HG03521 (cell line): ENCODE results near the gene ZNRF1.
"Not testable (repeated sequence)": the region's sequence is repeated elsewhere in the genome, so short reads cannot be mapped to it uniquely, and the experiment has no call there.

Source experiments
- ATAC-seq: cut with Tn5 transposase; IDR thresholded peaks from one replicate; pipeline ENCODE4 v1.9.1; 2021; ENCODE audit warnings: mild to moderate bottlenecking, moderate library complexity; ENCODE audit not compliant: unreplicated experiment

The ZNRF1 gene

GRCh38 chr16:75026239-75026891 is 27.5 kb downstream of the ZNRF1 start:
- ATAC-seq, result not testable (repeated sequence)

- no peak for ATAC-seq
Observed at GRCh38 chr16:75026892-75027391, 28.1 kb downstream of the ZNRF1 start.

DNA sequence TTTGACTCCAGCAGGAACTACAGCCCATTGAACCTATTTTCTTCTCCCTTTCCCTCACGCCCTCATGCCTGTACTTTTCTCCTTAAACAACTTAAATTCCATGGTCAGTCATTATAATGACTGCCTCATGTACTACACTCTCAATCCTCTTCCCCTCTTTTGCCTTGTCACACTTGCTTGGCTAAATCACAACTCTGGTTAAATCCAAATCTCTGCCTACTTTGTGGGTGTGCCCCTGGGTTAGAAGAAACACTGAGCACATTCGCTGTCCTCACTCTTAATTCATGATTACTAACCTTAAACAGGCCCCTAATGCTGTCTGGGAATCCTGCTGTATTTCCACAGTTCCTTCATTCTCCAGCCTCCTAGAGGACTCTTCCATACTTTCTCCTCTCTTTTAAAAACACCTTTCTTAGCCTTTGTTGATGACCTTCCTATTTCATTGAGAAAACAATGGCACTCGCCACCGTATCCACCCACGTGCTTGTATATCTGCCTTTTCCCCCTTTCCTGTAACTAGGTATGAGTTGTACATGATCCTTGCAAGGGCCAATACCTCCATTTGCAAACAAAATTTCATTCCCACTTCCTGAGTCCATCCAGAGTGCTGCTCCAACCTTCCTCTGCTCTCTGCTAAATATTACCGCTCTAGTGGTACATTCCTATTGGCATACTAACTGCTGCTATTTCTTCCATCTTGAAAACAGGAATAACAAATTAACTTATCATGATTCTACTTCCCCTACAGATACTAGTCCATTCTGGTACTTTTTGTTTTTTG is 28.9 kb downstream of the ZNRF1 start:
- ATAC-seq, result no peak

- ATAC-seq, result no peak
Observed at GRCh38 chr16:75028544-75029135, 29.8 kb downstream of the ZNRF1 start.

GRCh38 chr16:75029854-75030253 is 31.0 kb downstream of the ZNRF1 start:
- no peak for ATAC-seq

- ATAC-seq, result no peak
Observed at GRCh38 chr16:75032655-75033054, 33.8 kb downstream of the ZNRF1 start.

- ATAC-seq, result no peak
Observed at GRCh38 chr16:75035410-75035968, 36.7 kb downstream of the ZNRF1 start.

DNA sequence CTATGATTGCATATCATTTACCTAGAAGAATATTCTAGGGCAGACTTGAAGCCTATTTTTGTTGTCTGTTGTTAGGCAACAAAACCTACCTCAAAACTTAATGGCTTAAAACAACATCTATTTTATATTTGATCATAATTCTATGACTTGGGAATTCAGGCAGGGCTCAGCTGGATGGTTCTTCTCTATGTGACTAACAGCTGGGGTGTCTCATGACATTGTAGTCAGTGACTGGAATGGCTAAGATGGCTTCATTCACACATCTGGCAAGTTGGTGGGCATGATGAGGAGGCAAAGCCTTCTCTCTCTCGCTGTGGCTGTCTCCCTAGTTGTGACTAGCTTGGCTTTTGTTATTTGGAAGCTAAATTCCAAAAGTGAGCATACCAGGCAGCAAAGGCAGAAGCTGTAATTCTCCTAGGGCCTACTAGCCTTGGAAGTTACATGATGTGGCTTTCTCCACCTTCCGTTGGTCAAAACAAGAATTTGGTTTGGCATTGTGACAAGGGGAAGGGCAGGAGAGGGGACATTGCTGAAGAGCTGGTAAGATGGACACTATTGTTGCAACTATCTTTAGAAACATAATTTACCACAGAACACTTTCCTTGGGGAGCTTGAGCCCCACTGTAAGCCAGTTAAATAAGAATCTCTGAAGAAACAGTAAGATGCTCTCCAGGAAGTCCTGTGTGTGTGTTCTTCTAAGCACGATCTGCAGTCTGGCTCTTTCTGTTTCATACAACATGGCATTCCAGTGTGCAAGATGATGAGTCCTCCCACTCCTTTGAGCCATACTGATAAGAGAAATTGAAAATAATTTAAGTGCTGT is 39.4 kb downstream of the ZNRF1 start:
- ATAC-seq, result no peak

DNA sequence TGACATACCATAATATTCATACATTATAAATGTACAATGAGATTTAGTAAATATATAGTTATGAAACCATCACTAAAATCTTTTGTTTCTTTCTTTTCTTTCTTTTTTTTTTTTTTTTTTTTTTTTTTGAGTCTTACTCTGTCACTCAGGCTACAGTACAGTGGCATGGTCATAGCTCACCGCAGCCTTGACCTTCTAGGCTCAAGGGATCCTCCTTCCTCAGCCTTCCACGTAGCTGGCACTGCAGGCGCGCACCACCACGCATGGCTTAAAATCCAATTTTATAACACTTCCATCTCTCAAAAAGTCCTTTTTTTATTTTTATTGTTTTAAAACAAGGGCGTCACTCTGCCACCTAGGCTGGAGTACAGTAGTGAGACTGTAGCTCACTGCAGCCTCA is 41.1 kb downstream of the ZNRF1 start:
- ATAC-seq, result no peak

GRCh38 chr16:75042426-75043174 is 43.8 kb downstream of the ZNRF1 start:
- no peak for ATAC-seq

GRCh38 chr16:75043175-75043895 is 44.5 kb downstream of the ZNRF1 start:
- ATAC-seq, result no peak

DNA sequence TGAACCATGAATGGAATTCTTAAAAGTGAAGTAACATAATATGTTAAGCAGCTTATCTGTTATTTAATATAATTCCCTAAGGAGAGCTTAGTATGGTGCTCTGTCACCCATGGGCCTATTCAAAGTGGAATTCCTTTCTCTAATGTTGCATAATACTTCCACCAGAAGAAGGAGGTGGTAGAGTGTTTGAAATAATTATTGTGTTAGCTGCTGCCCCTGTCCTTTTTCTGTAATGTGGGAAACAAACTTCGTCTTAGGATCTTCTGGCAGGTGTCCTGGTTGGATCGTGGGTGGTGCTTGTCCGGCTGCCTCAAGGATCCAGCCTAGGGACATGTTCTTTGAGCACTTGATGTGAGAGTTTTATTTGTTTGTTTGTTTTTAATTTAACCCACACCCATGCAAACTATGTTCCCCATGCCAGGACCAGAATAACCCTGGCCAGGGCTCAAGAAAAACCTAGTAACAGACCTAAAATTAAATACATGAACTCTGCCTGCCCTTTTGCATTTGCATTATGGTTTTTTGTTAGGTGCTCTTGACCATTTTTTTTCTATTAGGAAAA is 46.1 kb downstream of the ZNRF1 start:
- ATAC-seq, result no peak

DNA sequence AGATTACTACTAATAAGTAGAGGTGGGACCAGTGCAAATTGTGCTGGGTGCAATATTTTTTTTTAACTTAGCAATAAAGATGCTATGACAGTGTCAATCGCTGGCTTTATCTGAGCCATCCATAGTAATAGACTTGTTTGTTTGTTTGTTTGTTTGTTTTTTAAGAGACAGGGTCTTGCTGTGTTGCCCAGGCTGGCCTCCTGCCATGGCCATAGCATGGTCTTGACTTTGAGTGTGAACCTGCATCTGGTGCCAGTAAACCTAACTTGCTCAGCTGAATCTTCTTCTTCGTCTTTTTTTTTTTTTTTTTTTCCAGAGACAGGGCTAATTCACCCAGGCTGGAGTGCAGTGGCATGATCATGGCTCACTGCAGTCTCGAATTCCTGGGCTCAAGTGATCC is 46.6 kb downstream of the ZNRF1 start:
- no peak for ATAC-seq

GRCh38 chr16:75048054-75048453 is 49.2 kb downstream of the ZNRF1 start:
- ATAC-seq, result no peak

DNA sequence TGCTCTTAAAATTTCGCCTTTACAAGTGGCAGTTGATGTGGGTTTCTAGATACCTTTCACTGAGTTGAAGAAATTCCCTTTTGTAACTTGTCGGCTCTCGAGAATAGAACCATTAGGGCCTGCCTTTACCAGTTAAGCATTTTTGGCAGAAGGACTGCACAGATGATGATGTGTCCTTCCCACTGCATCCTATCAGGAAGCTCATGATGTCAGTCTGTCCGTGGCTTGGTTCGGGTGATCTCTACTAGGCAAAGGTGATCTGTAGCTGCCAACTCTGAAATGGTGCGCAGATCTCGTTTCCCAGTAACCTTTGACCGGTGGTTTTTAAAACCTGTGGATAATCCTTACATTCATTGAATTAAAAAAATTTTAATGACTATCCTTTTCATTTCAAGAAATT is 49.7 kb downstream of the ZNRF1 start:
- ATAC-seq, result no peak

GRCh38 chr16:75052481-75053202 is 53.8 kb downstream of the ZNRF1 start:
- ATAC-seq, result no peak

DNA sequence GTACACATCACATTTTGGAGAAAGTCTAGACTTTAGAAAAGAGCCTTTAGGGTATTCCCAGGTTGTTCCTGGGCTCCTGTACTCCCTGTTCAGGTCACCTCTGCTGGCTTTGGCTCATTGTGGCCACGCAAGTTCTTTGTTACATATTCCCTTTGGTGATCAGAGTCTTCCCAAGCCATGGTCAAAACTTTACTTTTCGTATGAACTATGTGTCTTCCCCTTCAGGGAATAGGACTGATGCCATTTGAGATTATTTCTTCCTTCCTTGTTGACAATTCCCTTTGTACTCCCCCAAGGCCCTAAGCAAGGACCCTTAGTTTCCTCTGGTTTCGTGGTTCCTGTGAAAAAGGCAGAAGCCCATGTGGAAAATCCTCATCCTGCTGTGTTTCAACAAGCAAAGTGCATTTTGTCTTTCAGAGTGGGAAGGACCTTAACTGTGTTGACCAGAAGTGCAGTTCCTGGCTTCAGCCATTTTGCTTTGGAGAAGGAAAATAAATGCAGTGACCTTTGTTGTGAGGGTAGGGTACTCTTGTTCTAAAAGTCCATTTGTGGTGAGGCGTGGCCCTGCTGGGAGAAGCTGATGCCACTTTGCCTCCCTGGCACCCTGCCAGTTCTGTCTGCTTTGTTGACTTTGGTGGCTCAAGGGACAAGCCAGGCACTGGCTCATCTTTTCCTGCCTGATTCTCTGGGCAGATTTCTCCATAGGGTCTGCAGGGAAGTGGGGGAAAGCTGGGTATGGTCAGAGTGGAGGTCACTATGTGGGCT is 55.1 kb downstream of the ZNRF1 start:
- no peak for ATAC-seq

DNA sequence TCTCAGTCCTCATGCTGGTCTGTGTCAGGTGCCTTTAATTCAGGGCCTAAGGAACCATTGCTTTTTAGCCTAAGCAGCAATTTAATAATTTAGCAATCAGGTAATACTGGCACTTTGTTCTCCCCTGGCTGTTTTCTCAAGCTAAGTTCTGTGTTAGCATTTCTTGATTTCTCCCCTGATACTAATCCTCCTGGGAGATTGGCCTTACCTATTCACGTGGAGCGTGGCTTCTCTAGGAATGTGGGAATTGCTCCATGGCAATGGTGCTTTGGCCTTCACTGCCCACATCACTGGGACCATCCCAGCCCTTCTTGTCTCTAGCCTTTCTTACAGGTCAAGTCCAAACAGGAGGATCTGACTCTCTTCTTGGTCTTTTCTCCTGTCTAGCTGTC is 55.7 kb downstream of the ZNRF1 start:
- no peak for ATAC-seq
